Measurements from ENCODE around the gene SIVA1.

- TF ChIP-seq CTCF (IDR thresholded peaks at IDR 0.05; ENCODE audit: borderline replicate concordance, extremely low read depth, low read length, poor library complexity, severe bottlenecking) (no peak), EZH2 (IDR thresholded peaks at IDR 0.05; ENCODE audit: borderline replicate concordance, low read depth, low read length, severe bottlenecking) (no peak)
These were observed 28.5 kb downstream of the SIVA1 start for GRCh38 chr14:104781271-104782077.

Data from DND-41 (cell line).